ENCODE data around the gene TAP2. TPM values are rescaled to one million over a fixed set of nuclear protein-coding genes. Genes with fewer than 3 reads are reported as not detected.

TAP2 gene
- total and polyA plus RNA-seq, 4 experiments from 2014 or later: 11.0 to 112 (median 61.1) TPM

DNA sequence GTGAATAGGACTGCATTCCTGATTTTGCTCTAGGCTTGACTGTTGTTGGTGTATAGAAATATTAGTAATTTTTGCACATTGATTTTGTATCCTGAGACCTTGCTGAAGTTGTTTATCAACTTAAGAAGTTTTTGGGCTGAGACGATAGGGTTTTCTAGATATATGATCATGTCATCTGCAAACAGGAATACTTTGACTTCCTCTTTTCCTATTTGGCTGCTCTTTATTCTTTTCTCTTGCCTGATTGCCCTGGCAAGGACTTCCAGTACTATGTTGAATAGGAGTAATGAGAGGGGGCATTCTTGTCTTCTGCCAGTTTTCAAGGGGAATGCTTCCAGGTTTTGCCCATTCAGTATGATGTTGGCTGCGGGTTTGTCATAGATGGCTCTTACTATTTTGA is 35.1 kb downstream of the TAP2 start:
- no peak overlapping the region for H3K4me3 Mint-ChIP-seq
- H3K27me3 Mint-ChIP-seq: peaks cover 44 to 50% of the 10 kb centered on the region in 2 donors
- Histone ChIP-seq H3K27me3 (ENCODE audit: insufficient read depth, low read length) (peaks cover 11% of the 10 kb centered on the region), H3K36me3 (ENCODE audit: insufficient read depth, low read length) (no peaks in the 10 kb centered on the region), H3K4me1 (ENCODE audit: insufficient read depth, low read length) (no peaks in the 10 kb centered on the region), H3K27ac (ENCODE audit: low read depth, low read length) (no peak overlapping the region), H3K9me3 (ENCODE audit: control insufficient read depth in 1 of 2, low read length in 2 of 2) (no peaks in the 10 kb centered on the region), H3K4me3 (ENCODE audit: low read length in 2 of 2) (no peak overlapping the region)
- no peak overlapping the region for H3K27ac Mint-ChIP-seq
- POLR2A ChIA-PET (ENCODE audit: partially characterized antibody): no interaction called here
- H3K4me1 Mint-ChIP-seq: no peaks in the 10 kb centered on the region
- no peak for DNase-seq
- peaks cover 0 to 11% (median 5%) of the 10 kb centered on the region in 8 donors for H3K9me3 Mint-ChIP-seq
- no peaks in the 10 kb centered on the region for H3K36me3 Mint-ChIP-seq
- intact Hi-C loops (cut with micrococcal nuclease): no loop called here
- CTCF ChIA-PET (ENCODE audit: partially characterized antibody): interaction anchor here (0.7 kb wide), 1 partner anchor 18 kb away, joined by 3 read pairs; no protein-coding TSS in a partner anchor

DNA sequence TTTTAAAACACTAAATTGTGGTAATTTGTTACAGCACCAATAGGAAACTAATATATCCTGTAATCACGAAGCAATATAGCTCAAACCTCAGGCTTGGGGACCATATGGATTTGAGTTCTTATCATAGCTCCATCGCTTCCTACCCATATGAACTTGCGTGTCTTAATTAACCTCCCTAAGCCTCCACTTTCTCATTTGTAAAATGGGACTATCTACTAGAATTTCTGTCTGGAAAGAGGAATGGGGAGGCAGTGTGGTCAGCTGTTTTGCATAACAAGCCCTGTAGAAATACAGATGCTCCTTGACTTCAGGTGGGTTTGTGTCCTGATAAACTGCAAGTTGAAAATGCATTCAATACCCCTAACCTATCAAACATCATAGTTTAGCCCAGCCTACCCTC is 38.8 kb downstream of the TAP2 start:
- intact Hi-C loops (cut with micrococcal nuclease): no loop called here
- Histone ChIP-seq H3K27me3 (ENCODE audit: insufficient read depth, low read length) (peaks cover 14% of the 10 kb centered on the region), H3K4me3 (ENCODE audit: low read length in 2 of 2) (no peak overlapping the region), H3K36me3 (ENCODE audit: insufficient read depth, low read length) (no peaks in the 10 kb centered on the region), H3K9me3 (ENCODE audit: control insufficient read depth in 1 of 2, low read length in 2 of 2) (no peaks in the 10 kb centered on the region), H3K27ac (ENCODE audit: low read depth, low read length) (no peak overlapping the region), H3K4me1 (ENCODE audit: insufficient read depth, low read length) (peaks cover 9% of the 10 kb centered on the region)
- H3K4me1 Mint-ChIP-seq: peaks cover 6 to 11% (median 9%) of the 10 kb centered on the region in 4 donors
- H3K27me3 Mint-ChIP-seq: peaks cover 45 to 60% of the 10 kb centered on the region in 2 donors
- H3K9me3 Mint-ChIP-seq: peaks cover 0 to 9% (median 2%) of the 10 kb centered on the region in 8 donors
- POLR2A ChIA-PET (ENCODE audit: partially characterized antibody): no interaction called here
- no peaks in the 10 kb centered on the region for H3K36me3 Mint-ChIP-seq
- no peak overlapping the region for H3K4me3 Mint-ChIP-seq
- H3K27ac Mint-ChIP-seq: no peak overlapping the region
- DNase-seq: no peak
- CTCF ChIA-PET (ENCODE audit: partially characterized antibody): interaction anchor here (0.7 to 1.9 kb wide), 8 partner anchors 12 to 390 kb away, joined by 3 to 11 read pairs (median 4); no protein-coding TSS in a partner anchor

DNA sequence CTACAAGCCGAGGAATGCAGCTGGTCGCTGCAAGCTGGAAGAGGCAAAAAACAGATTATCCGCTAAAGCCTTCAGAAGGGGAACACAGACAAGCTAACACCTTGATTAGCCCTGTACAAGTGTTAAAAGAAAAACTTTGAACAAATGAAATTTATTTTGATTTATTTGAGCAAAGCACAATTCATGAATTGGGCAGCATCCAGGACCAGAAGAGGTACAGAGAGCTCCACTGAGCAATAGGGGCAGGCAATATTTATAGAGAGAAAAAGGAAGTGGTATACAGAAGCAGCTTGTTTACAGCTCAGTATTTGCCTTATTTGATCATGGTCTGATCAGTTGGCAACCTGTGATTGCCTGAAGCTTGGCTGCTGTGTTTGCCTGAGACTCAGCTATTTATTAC is 39.4 kb downstream of the TAP2 start:
- Histone ChIP-seq H3K36me3 (ENCODE audit: insufficient read depth, low read length) (no peaks in the 10 kb centered on the region), H3K27me3 (ENCODE audit: insufficient read depth, low read length) (peaks cover 14% of the 10 kb centered on the region), H3K4me3 (ENCODE audit: low read length in 2 of 2) (no peak overlapping the region), H3K9me3 (ENCODE audit: control insufficient read depth in 1 of 2, low read length in 2 of 2) (no peaks in the 10 kb centered on the region), H3K27ac (ENCODE audit: low read depth, low read length) (no peak overlapping the region), H3K4me1 (ENCODE audit: insufficient read depth, low read length) (peaks cover 9% of the 10 kb centered on the region)
- Mint-ChIP-seq H3K4me1 (peaks cover 10 to 14% (median 12%) of the 10 kb centered on the region in 4 donors), H3K36me3 (no peaks in the 10 kb centered on the region), H3K27me3 (peaks cover 44 to 59% of the 10 kb centered on the region in 2 donors), H3K9me3 (peaks cover 0 to 9% (median 2%) of the 10 kb centered on the region in 8 donors), H3K27ac (no peak overlapping the region), H3K4me3 (no peak overlapping the region)
- DNase-seq: no peak
- intact Hi-C loops (cut with micrococcal nuclease): no loop called here
- ChIA-PET POLR2A (ENCODE audit: partially characterized antibody) (no interaction called here), CTCF (ENCODE audit: partially characterized antibody) (interaction anchor here (0.7 to 1.9 kb wide), 8 partner anchors 12 to 389 kb away, joined by 3 to 11 read pairs (median 4); no protein-coding TSS in a partner anchor)

- ChIA-PET POLR2A (ENCODE audit: partially characterized antibody) (interaction anchor here (1.2 kb wide), 1 partner anchor 16 kb away, joined by 3 read pairs; no protein-coding TSS in a partner anchor), CTCF (ENCODE audit: partially characterized antibody) (interaction anchor here (0.8 to 2.2 kb wide), 8 partner anchors 11 to 387 kb away, joined by 3 to 9 read pairs (median 4); no protein-coding TSS in a partner anchor)
- peaks cover 23% of the 10 kb centered on the region for H3K27me3 ChIP-seq (ENCODE audit: insufficient read depth, low read length)
- H3K27ac Mint-ChIP-seq: no peak overlapping the region
- H3K36me3 ChIP-seq (ENCODE audit: insufficient read depth, low read length): no peaks in the 10 kb centered on the region
- peaks cover 9% of the 10 kb centered on the region for H3K4me1 ChIP-seq (ENCODE audit: insufficient read depth, low read length)
- no peaks in the 10 kb centered on the region for H3K9me3 ChIP-seq (ENCODE audit: control insufficient read depth in 1 of 2, low read length in 2 of 2)
- H3K9me3 Mint-ChIP-seq: peaks cover 0 to 9% (median 2%) of the 10 kb centered on the region in 8 donors
- H3K4me3 Mint-ChIP-seq: peak overlapping the region in 7 of 8 donors; percentile 33 to 79 (median 65)
- intact Hi-C loops (cut with micrococcal nuclease): loop anchor here (1.0 to 2.0 kb wide), 4 partner anchors 71 to 384 kb away; no protein-coding TSS in a partner anchor
- H3K4me1 Mint-ChIP-seq: peaks cover 10 to 20% (median 13%) of the 10 kb centered on the region in 4 donors
- H3K27ac ChIP-seq (ENCODE audit: low read depth, low read length): no peak overlapping the region
- no peak overlapping the region for H3K4me3 ChIP-seq (ENCODE audit: low read length in 2 of 2)
- H3K27me3 Mint-ChIP-seq: peaks cover 41 to 63% of the 10 kb centered on the region in 2 donors
- peak; percentile 60 to 71 (median 65) for DNase-seq
- H3K36me3 Mint-ChIP-seq: no peaks in the 10 kb centered on the region
These were observed 41.4 kb downstream of the TAP2 start for GRCh38 chr6:32796848-32797776.

GRCh38 chr6:32794510-32794909 is 44.0 kb downstream of the TAP2 start:
- no peak overlapping the region for H3K4me3 ChIP-seq (ENCODE audit: low read length in 2 of 2)
- ChIA-PET POLR2A (ENCODE audit: partially characterized antibody) (no interaction called here), CTCF (ENCODE audit: partially characterized antibody) (interaction anchor here (1.0 to 2.2 kb wide), 4 partner anchors 9 to 381 kb away, joined by 3 to 21 read pairs (median 4); partner anchors contain the start of gene TAP2)
- no peak overlapping the region for H3K4me3 Mint-ChIP-seq
- H3K4me1 ChIP-seq (ENCODE audit: insufficient read depth, low read length): peaks cover 9% of the 10 kb centered on the region
- H3K27ac Mint-ChIP-seq: no peak overlapping the region
- peaks cover 0 to 9% (median 2%) of the 10 kb centered on the region in 8 donors for H3K9me3 Mint-ChIP-seq
- no peaks in the 10 kb centered on the region for H3K36me3 ChIP-seq (ENCODE audit: insufficient read depth, low read length)
- no peaks in the 10 kb centered on the region for H3K36me3 Mint-ChIP-seq
- intact Hi-C loops (cut with micrococcal nuclease): no loop called here
- no peak for DNase-seq
- H3K27ac ChIP-seq (ENCODE audit: low read depth, low read length): no peak overlapping the region
- H3K9me3 ChIP-seq (ENCODE audit: control insufficient read depth in 1 of 2, low read length in 2 of 2): no peaks in the 10 kb centered on the region
- H3K4me1 Mint-ChIP-seq: peaks cover 10 to 20% (median 13%) of the 10 kb centered on the region in 4 donors
- peaks cover 17% of the 10 kb centered on the region for H3K27me3 ChIP-seq (ENCODE audit: insufficient read depth, low read length)
- peaks cover 42 to 64% of the 10 kb centered on the region in 2 donors for H3K27me3 Mint-ChIP-seq

- Histone ChIP-seq H3K27me3 (ENCODE audit: insufficient read depth, low read length) (peaks cover 17% of the 10 kb centered on the region), H3K9me3 (ENCODE audit: control insufficient read depth in 1 of 2, low read length in 2 of 2) (no peaks in the 10 kb centered on the region), H3K27ac (ENCODE audit: low read depth, low read length) (no peak overlapping the region), H3K4me3 (ENCODE audit: low read length in 2 of 2) (no peak overlapping the region), H3K4me1 (ENCODE audit: insufficient read depth, low read length) (peaks cover 9% of the 10 kb centered on the region), H3K36me3 (ENCODE audit: insufficient read depth, low read length) (no peaks in the 10 kb centered on the region)
- intact Hi-C loops (cut with micrococcal nuclease): no loop called here
- Mint-ChIP-seq H3K4me1 (peaks cover 10 to 20% (median 13%) of the 10 kb centered on the region in 4 donors), H3K9me3 (no peaks in the 10 kb centered on the region), H3K27ac (no peak overlapping the region), H3K4me3 (no peak overlapping the region), H3K27me3 (peaks cover 43 to 57% of the 10 kb centered on the region in 2 donors), H3K36me3 (no peaks in the 10 kb centered on the region)
- ChIA-PET CTCF (ENCODE audit: partially characterized antibody) (interaction anchor here (0.9 to 2.2 kb wide), 3 partner anchors 29 to 379 kb away, joined by 3 to 21 read pairs (median 4); no protein-coding TSS in a partner anchor), POLR2A (ENCODE audit: partially characterized antibody) (no interaction called here)
- no peak for DNase-seq
These were observed 45.6 kb downstream of the TAP2 start for GRCh38 chr6:32792901-32793435.

DNA sequence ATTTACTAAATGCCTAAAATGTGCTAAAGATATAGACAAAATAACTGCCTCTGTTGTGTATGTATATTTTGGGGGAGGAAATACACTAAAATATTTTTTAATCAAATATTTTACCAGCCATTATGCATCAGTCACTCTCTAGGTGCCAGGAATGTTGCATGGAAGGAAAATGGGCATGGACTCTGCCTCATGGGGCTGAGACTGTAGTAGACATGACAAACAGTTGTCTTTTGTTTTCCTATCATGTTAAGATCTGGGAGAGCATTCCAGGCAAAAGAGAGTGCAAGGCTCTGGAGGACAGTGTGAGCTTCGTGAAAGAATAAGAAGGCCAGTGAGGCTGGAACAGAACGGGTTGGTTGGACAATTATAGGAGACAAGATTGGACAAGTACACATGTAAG is 48.2 kb downstream of the TAP2 start:
- DNase-seq: no peak
- Mint-ChIP-seq H3K27me3 (peaks cover 43 to 54% of the 10 kb centered on the region in 2 donors), H3K36me3 (no peaks in the 10 kb centered on the region), H3K27ac (no peak overlapping the region), H3K9me3 (no peaks in the 10 kb centered on the region), H3K4me3 (no peak overlapping the region), H3K4me1 (peaks cover 2 to 9% (median 5%) of the 10 kb centered on the region in 4 donors)
- Histone ChIP-seq H3K27me3 (ENCODE audit: insufficient read depth, low read length) (peaks cover 13% of the 10 kb centered on the region), H3K27ac (ENCODE audit: low read depth, low read length) (no peak overlapping the region), H3K36me3 (ENCODE audit: insufficient read depth, low read length) (no peaks in the 10 kb centered on the region), H3K4me1 (ENCODE audit: insufficient read depth, low read length) (no peaks in the 10 kb centered on the region), H3K4me3 (ENCODE audit: low read length in 2 of 2) (no peak overlapping the region), H3K9me3 (ENCODE audit: control insufficient read depth in 1 of 2, low read length in 2 of 2) (no peaks in the 10 kb centered on the region)
- ChIA-PET POLR2A (ENCODE audit: partially characterized antibody) (no interaction called here), CTCF (ENCODE audit: partially characterized antibody) (interaction anchor here (8.2 kb wide), 1 partner anchor 376 kb away, joined by 109 read pairs; no protein-coding TSS in a partner anchor)
- intact Hi-C loops (cut with micrococcal nuclease): no loop called here

All from CD4-positive, alpha-beta memory T cell (primary cell).